ES-I3 (cell line): Measurements from ENCODE around the gene SNRK.
"Not testable (repeated sequence)": the region's sequence is repeated elsewhere in the genome, so short reads cannot be mapped to it uniquely, and the experiment has no call there.

ENCODE experiments used
- H3K36me3 ChIP-seq: 2 replicates; pipeline ENCODE4 v1.6.1; 2013; ENCODE audit warnings: mild to moderate bottlenecking, low read length, control low read depth, moderate library complexity; ENCODE audit not compliant: insufficient read depth
- H3K4me1 ChIP-seq: 2 replicates; pipeline ENCODE4 v1.6.1; 2013; ENCODE audit warnings: mild to moderate bottlenecking, control low read depth, low read length; ENCODE audit not compliant: insufficient read depth
- H3K9ac ChIP-seq: 2 replicates; pipeline ENCODE4 v1.6.1; 2013; ENCODE audit warnings: low read depth, mild to moderate bottlenecking, low read length, moderate library complexity
- H3K9me3 ChIP-seq: 2 replicates; pipeline ENCODE4 v1.6.1; 2013; ENCODE audit warnings: mild to moderate bottlenecking, low read length, moderate library complexity; ENCODE audit not compliant: control insufficient read depth, insufficient read depth

Gene SNRK

DNA sequence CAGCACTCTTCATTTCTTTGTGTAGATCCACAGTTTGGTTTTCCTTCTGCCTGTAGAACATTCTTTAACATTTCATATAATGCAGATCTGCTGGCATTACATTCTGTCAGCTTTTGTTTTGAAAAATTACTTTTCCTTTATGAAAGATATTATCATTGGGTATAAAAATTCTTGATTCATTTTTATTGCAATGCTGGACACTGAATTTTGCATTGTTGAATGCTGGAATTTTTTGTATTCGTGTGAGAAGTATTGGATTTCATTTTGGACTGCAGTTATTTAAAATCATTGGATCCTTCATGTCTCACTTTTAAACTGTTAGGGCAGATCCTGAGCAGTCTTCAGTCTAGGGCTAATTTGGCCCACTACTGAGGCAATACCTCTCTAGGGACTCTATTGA lies 67.1 kb downstream of the SNRK start:
- Histone ChIP-seq H3K4me1 (no peaks in the 10 kb centered on the region), H3K36me3 (no peaks in the 10 kb centered on the region; the same call in 1 of the 2 replicates), H3K9me3 (no peaks in the 10 kb centered on the region), H3K9ac (no peak overlapping the region)

DNA sequence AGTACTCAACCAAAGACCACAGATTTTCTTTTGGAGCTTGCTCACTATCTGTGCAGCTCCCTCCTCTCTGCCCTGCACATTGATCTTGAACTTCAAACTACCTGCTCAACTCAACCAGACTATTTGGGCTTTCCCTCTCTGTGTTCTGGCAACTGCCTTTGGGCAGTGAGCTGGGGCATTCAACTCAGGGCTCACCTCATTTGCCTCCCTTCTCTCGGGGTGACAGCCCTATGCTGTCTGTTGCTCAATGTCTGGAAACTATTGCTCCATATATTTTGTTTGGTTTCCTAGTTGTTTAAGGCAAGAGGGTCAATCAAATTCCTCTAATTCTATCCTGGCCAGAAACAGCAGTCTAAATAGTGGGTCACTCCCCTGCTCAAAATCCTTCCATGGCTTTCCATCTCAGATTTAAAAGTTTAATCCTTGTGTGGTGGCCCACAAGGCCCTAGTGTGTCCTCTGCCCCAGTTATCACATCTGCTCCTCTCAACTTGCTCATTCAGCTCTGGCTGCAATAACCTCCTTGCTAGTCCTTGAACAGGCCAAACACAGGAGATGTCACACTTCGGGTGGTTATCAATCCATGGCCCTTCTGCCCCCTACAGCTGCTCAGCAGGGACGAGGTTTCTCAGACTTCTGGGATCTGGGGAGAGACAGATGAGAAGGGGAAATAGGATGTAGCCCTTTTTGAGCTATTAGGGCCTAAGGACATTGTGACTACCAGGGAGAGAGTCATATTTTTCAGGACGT lies 67.8 kb downstream of the SNRK start:
- no peak overlapping the region for H3K9ac ChIP-seq
- no peaks in the 10 kb centered on the region; the same call in 1 of the 2 replicates for H3K36me3 ChIP-seq
- H3K9me3 ChIP-seq = no peaks in the 10 kb centered on the region
- H3K4me1 ChIP-seq = no peaks in the 10 kb centered on the region

- H3K4me1 ChIP-seq, H3K9ac ChIP-seq, H3K36me3 ChIP-seq, H3K9me3 ChIP-seq: not testable (repeated sequence)
These were observed 69.7 kb downstream of the SNRK start for GRCh38 chr3:43356033-43356432.

DNA sequence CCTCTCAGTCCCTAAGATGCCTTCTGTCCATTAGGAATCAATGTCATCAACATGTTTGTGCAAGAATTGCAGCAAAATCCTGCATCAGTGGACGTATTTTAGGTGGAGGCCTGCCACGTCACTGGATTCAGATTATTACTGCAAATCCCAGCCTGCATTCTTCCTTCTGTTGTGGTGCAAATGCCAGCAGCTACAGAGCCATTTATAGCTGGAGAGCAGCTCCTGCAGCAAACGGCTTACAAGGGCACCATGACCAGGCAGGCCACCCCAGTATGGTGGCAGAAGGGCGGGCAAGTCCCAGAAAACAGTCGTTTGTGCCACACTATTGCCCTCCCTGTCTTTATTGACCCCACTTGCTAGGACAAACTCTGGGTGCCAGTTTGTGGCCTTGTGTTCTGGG lies 74.7 kb downstream of the SNRK start:
- Histone ChIP-seq H3K36me3 (no peaks in the 10 kb centered on the region), H3K4me1 (peaks cover 8% of the 10 kb centered on the region; the same call in 1 of the 2 replicates), H3K9me3 (no peaks in the 10 kb centered on the region), H3K9ac (no peak overlapping the region)

GRCh38 chr3:43362183-43362582 lies 75.8 kb downstream of the SNRK start:
- no peak overlapping the region for H3K9ac ChIP-seq

DNA sequence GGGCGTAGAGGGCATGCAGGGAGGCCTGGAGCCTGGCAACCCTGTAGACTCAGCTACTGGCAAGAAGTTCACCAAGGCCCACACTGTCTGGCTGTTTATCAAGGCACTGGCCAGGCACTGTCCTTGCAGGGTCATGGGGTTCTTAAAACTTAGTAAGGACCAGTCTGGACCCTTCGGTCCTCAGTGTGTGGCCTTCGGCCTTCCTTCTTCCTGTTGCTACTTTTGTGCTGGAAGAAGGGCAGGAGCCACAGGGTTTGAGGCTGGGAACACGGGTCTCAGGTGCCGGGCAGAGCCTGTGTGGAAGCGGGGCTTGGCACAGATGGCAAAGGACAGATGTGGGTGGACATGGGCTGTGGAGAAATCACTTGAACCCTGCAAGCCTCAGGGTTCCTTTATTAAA lies 76.6 kb downstream of the SNRK start:
- Histone ChIP-seq H3K4me1 (peaks cover 8% of the 10 kb centered on the region; the same call in 1 of the 2 replicates), H3K9me3 (no peaks in the 10 kb centered on the region), H3K9ac (no peak overlapping the region), H3K36me3 (no peaks in the 10 kb centered on the region)

More at GRCh38 chr3:43362183-43362582, 75.8 kb downstream of the SNRK start:
- Histone ChIP-seq H3K4me1 (peaks cover 8% of the 10 kb centered on the region; the same call in 1 of the 2 replicates), H3K9me3 (no peaks in the 10 kb centered on the region), H3K36me3 (no peaks in the 10 kb centered on the region)

DNA sequence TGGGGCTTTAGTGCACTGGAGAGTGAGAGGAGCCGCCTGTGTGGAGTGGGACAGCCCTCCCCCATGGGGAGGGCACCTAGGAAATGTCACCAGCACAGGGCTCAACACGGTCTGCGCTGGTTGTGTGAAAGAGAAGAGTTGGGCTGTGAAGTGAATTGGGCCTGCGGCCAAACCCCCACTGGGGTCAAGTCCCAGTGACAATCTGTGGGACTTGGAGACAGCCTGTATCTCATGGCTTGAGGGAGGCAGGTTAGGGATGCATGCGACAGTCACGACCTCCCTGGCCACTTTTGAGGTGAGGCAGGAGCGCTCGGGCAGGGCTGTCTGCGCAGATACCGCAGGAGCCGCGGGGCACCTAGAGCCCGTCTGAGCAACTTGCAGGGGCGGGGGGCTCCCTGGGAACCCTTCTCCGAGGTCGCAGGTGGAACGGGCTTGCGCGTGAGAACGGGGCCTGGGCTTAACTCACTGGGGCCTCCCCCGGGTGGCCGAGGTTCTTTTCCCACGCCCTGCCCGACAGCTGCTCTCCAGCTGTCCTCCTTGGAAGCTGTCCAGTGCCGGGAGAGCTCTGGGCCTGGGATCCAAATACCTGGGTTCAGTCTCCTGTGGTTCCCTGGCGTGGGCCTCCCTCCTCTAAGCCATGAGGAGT lies 77.4 kb downstream of the SNRK start:
- Histone ChIP-seq H3K9ac (no peak overlapping the region), H3K36me3 (no peaks in the 10 kb centered on the region), H3K4me1 (peaks cover 8% of the 10 kb centered on the region; the same call in 1 of the 2 replicates), H3K9me3 (no peaks in the 10 kb centered on the region)

- Histone ChIP-seq H3K9ac (no peak overlapping the region), H3K36me3 (no peaks in the 10 kb centered on the region), H3K4me1 (peaks cover 8% of the 10 kb centered on the region; the same call in 1 of the 2 replicates), H3K9me3 (no peaks in the 10 kb centered on the region)
These were observed 78.2 kb downstream of the SNRK start for GRCh38 chr3:43364494-43364893.

- Histone ChIP-seq H3K36me3 (no peaks in the 10 kb centered on the region), H3K4me1 (peaks cover 8% of the 10 kb centered on the region; the same call in 1 of the 2 replicates), H3K9me3 (no peaks in the 10 kb centered on the region), H3K9ac (no peak overlapping the region)
These were observed 78.6 kb downstream of the SNRK start for GRCh38 chr3:43364926-43365325.

- Histone ChIP-seq H3K9me3 (no peaks in the 10 kb centered on the region), H3K4me1 (peaks cover 3% of the 10 kb centered on the region; the same call in 1 of the 2 replicates), H3K9ac (no peak overlapping the region), H3K36me3 (no peaks in the 10 kb centered on the region)
These were observed 79.4 kb downstream of the SNRK start for GRCh38 chr3:43365601-43366305.

- H3K36me3 ChIP-seq = no peaks in the 10 kb centered on the region
- H3K9ac ChIP-seq = no peak overlapping the region
- H3K4me1 ChIP-seq = no peaks in the 10 kb centered on the region
- H3K9me3 ChIP-seq = no peaks in the 10 kb centered on the region
These were observed 80.1 kb downstream of the SNRK start for GRCh38 chr3:43366481-43366880.

DNA sequence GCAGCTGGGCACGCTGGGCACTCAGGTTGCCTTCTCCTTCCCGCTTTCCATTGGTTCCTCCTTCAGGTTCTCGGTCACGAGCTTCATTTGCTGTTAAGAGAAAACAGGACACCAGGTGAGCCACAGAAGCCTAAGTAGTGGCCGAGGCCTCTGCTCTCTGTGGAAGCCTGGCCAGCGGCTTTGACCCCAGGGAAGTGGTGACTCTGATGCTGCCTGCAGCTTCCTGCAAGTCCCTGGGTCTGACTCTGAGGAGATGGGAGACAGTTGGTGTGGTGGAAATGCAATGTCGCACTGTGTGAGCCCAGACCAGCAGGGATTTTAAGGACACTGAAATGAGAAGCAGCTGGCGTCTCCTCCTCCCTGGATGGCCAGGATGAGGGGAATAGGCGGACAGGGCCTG lies 80.5 kb downstream of the SNRK start:
- no peaks in the 10 kb centered on the region for H3K36me3 ChIP-seq
- no peak overlapping the region for H3K9ac ChIP-seq
- no peaks in the 10 kb centered on the region for H3K9me3 ChIP-seq
- 0 out of 2 replicates have a peak, but pooled peaks cover 3% of the 10 kb centered on the region for H3K4me1 ChIP-seq

DNA sequence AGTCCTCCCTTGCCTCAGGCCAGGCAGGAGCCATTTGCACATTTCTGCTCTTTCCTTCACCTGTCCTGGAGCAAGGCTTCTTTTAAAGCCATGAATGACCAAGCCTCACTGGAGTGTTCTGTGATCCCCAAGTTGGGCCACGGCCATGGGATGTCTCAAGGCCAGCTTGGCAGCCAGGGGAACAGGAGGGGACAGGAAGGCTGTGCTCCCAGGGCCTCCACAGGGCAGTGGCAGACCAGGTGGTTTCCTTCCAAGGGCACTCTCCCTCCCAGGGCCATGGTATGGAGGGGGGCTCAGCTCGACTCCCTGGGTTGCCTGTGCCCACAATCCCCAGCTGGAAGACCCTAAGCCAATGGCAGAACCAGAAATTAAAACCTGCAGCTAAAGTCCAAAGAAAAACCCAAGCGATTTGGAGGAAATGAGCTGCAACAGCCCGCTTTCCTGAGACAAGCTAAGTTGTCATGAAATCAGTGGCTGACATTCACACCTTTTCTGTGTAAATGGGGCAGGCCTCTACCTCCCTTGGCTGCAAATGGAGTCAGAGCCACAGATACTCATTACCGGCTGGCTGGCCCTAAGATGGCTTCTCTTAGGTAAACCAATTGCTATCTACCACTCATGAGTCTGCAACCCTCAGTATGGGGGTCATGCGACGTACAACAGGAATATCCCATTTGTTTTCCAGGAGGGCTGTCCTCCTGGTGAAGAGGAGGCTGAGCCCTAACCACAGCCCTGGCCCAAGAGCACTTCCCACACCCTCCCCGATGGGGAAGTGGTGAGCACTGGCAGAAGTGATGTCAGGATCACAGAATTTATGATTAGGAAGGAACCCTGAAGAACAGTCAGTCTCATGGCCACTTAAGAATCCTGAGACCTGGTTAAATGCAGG lies 83.3 kb downstream of the SNRK start:
- Histone ChIP-seq H3K9me3 (no peaks in the 10 kb centered on the region), H3K4me1 (peaks cover 20% of the 10 kb centered on the region), H3K36me3 (no peaks in the 10 kb centered on the region), H3K9ac (no peak overlapping the region)
